Peyer's patch (tissue), 4 donors: ENCODE data around the gene EWSR1. TPM values are rescaled to one million over a fixed set of nuclear protein-coding genes. Genes with fewer than 3 reads are reported as not detected.
"Not testable (repeated sequence)": the region's sequence is repeated elsewhere in the genome, so short reads cannot be mapped to it uniquely, and the experiment has no call there.

Source experiments
- DNase-seq, 3 donors: peaks; one replicate each; pipeline ENCODE4 v3.0.0-alpha.2; 2017 to 2019
- H3K27ac ChIP-seq, 4 donors: fragments of 200-600 bp; sonication (generic); one replicate each; pipeline ENCODE4 v1.5.1; 2016 to 2019
- H3K27me3 ChIP-seq, 2 donors: fragments of 200-600 bp; sonication (generic); one replicate each; pipeline ENCODE4 v1.5.1; 2019
- H3K36me3 ChIP-seq, 3 donors: fragments of 200-600 bp; sonication (generic); one replicate each; pipeline ENCODE4 v1.5.1; 2016 to 2019
- H3K4me1 ChIP-seq, 4 donors: fragments of 200-600 bp; sonication (generic); one replicate each; pipeline ENCODE4 v1.5.1; 2016 to 2019
- H3K4me3 ChIP-seq, 4 donors: fragments of 200-600 bp; sonication (generic); 1 replicate in 3 of 4; 2 replicates in 1 of 4; pipeline ENCODE4 v1.5.1; 2016 to 2019; ENCODE audit warnings: mild to moderate bottlenecking in 1 of 4
- H3K9me3 ChIP-seq, 4 donors: fragments of 200-600 bp; sonication (generic); one replicate each; pipeline ENCODE4 v1.5.1; 2016 to 2019; ENCODE audit warnings: mild to moderate bottlenecking in 1 of 4
- CTCF ChIP-seq, 6 experiments: fragments of 450-650 bp in 4 of 6; fragments of 200-600 bp in 2 of 6; sonication (generic) in 1 of 6; IDR thresholded peaks; one replicate each; pipeline ENCODE4 v1.5.1; 2017 to 2019; ENCODE audit warnings: antibody characterized with exemption in 6 of 6, mild to moderate bottlenecking in 3 of 6, moderate library complexity in 1 of 6
- POLR2A ChIP-seq, 2 donors: fragments of 450-650 bp; IDR thresholded peaks; one replicate each; pipeline ENCODE4 v1.5.1; 2017; ENCODE audit warnings: antibody characterized with exemption in 2 of 2, mild to moderate bottlenecking in 2 of 2, moderate library complexity in 2 of 2
- total RNA-seq, 4 donors: library from RNA; depleted of rRNA; stranded (reverse); fragments of >200 nt; gene quantifications; one replicate each; pipeline ENCODE4 v1.1.0, GENCODE V29; 2016

Gene EWSR1
- total RNA-seq, 4 donors from 2014 or later, result 186 to 444 (median 276) TPM

- H3K9me3 ChIP-seq, result no peaks in the 10 kb centered on the region
- no peak for TF ChIP-seq CTCF (IDR thresholded peaks at IDR 0.05)
- no peak for TF ChIP-seq POLR2A (IDR thresholded peaks at IDR 0.05)
- H3K4me1 ChIP-seq, result no peaks in the 10 kb centered on the region
- no peaks in the 10 kb centered on the region for H3K27me3 ChIP-seq
- no peak overlapping the region for H3K27ac ChIP-seq
- peaks cover 0 to 96% (median 0%) of the 10 kb centered on the region in 3 donors for H3K36me3 ChIP-seq
- no peak overlapping the region for H3K4me3 ChIP-seq
- DNase-seq, result no peak
Observed at GRCh38 chr22:29342577-29343312, 74.7 kb downstream of the EWSR1 start.

- Histone ChIP-seq H3K36me3 (peaks cover 0 to 96% (median 0%) of the 10 kb centered on the region in 3 donors), H3K27ac (no peak overlapping the region), H3K27me3 (no peaks in the 10 kb centered on the region), H3K4me3 (no peak overlapping the region), H3K9me3 (no peaks in the 10 kb centered on the region), H3K4me1 (no peaks in the 10 kb centered on the region)
- DNase-seq, result no peak
- TF ChIP-seq CTCF (IDR thresholded peaks at IDR 0.05) (no peak), POLR2A (IDR thresholded peaks at IDR 0.05) (no peak)
Observed at GRCh38 chr22:29343313-29343805, 75.3 kb downstream of the EWSR1 start.

DNA sequence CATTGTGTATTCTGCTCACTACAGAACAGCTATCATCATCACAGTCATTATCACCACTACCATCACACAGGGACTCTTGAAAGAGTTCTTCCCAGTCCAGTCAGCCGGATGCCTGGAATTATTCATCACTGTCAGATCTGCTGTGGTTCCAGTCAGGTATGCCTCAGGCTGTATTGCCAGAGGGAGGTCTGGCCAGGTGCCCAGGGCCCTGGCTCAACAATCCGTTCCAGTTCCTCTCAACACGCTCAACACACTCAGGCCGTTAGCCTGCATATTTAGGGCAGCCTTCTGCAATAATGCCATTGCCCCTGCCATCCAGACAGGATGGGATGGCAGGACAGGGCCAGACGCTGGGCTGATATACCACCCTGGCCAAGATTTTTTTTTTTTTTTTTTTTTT lies 76.1 kb downstream of the EWSR1 start:
- H3K27ac ChIP-seq, result no peak overlapping the region

GRCh38 chr22:29344889-29345288 lies 76.8 kb downstream of the EWSR1 start:
- DNase-seq, H3K27me3 ChIP-seq, H3K27ac ChIP-seq, H3K4me1 ChIP-seq, H3K9me3 ChIP-seq, H3K4me3 ChIP-seq: not testable (repeated sequence)
- H3K36me3 ChIP-seq, result peaks cover 0 to 96% (median 0%) of the 10 kb centered on the region in 3 donors

More for the DNA sequence above, 76.1 kb downstream of the EWSR1 start:
- Histone ChIP-seq H3K4me3 (no peak overlapping the region), H3K4me1 (no peaks in the 10 kb centered on the region), H3K36me3 (peaks cover 0 to 96% (median 0%) of the 10 kb centered on the region in 3 donors), H3K9me3 (no peaks in the 10 kb centered on the region), H3K27me3 (no peaks in the 10 kb centered on the region)
- TF ChIP-seq POLR2A (IDR thresholded peaks at IDR 0.05), result no peak
- no peak for TF ChIP-seq CTCF (IDR thresholded peaks at IDR 0.05)
- no peak for DNase-seq

DNA sequence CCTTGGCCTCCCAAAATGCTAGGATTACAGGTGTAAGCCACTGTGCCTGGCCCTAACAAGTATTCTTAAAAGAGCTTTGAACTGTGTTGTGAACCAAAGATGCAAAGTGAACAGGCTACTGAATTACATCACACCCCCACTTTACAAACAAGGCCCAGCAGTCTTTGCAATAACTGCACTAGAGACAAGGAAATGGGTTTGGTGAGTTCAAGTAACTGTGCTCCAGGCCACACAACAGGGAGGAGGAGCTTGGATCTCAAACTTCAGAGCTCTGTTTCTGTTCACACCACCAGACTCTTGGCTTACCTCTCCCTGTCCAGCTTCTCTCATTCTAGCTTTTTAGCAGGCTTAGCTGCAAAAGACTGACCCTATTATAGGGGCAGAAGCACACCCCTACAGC lies 77.9 kb downstream of the EWSR1 start:
- H3K36me3 ChIP-seq, result peaks cover 0 to 96% (median 0%) of the 10 kb centered on the region in 3 donors
- no peaks in the 10 kb centered on the region for H3K9me3 ChIP-seq
- no peak overlapping the region for H3K4me3 ChIP-seq
- no peak for DNase-seq
- no peaks in the 10 kb centered on the region for H3K27me3 ChIP-seq
- TF ChIP-seq CTCF (IDR thresholded peaks at IDR 0.05) (no peak), POLR2A (IDR thresholded peaks at IDR 0.05) (no peak)
- no peaks in the 10 kb centered on the region for H3K4me1 ChIP-seq
- H3K27ac ChIP-seq, result no peak overlapping the region

GRCh38 chr22:29346659-29347058 lies 78.6 kb downstream of the EWSR1 start:
- TF ChIP-seq CTCF (IDR thresholded peaks at IDR 0.05) (no peak), POLR2A (IDR thresholded peaks at IDR 0.05) (no peak)
- Histone ChIP-seq H3K36me3 (peaks cover 0 to 96% (median 0%) of the 10 kb centered on the region in 3 donors), H3K4me1 (no peaks in the 10 kb centered on the region)

More at GRCh38 chr22:29346659-29347058, 78.6 kb downstream of the EWSR1 start:
- Histone ChIP-seq H3K9me3 (no peaks in the 10 kb centered on the region), H3K27me3 (no peaks in the 10 kb centered on the region), H3K27ac (no peak overlapping the region), H3K4me3 (no peak overlapping the region)
- DNase-seq, result no peak
